K562 (cell line): Measurements from ENCODE around the gene MATCAP1. TPM values are rescaled to one million over a fixed set of nuclear protein-coding genes. Genes with fewer than 3 reads are reported as not detected.

Experiments
- ATAC-seq: fragments of 200-7000 bp; cut with Tn5 transposase; 3 replicates; pipeline ENCODE4 v1.9.1; 2020; ENCODE audit warnings: moderate library complexity
- BruUV-seq: library from RNA; stranded (reverse); fragments of 400-500 nt; replicated peaks from 2 replicates; lab custom pipeline; 2021; lab: Mats Ljungman, UMichigan
- CTCF ChIA-PET: fragments of 300-600 bp; formaldehyde crosslinking; extraction: SDS; loops from one replicate; lab custom pipeline; 2021; ENCODE audit warnings: low intra/inter-chr PET ratio; lab: Yijun Ruan, JAX
- POLR2A ChIA-PET: fragments of 300-600, 350-650 bp; sonication (Branson Sonifier 250); formaldehyde crosslinking; extraction: SDS; loops from one replicate; lab custom pipeline; 2021; ENCODE audit warnings: antibody characterized with exemption, inconsistent platforms; lab: Yijun Ruan, JAX
- DNase-seq, 4 experiments: peaks; one replicate each; pipeline versions ENCODE4 v3.0.0 to v3.0.0-alpha.2; 2011 to 2018; ENCODE audit warnings: low spot score in 3 of 4, mixed read lengths in 3 of 4; ENCODE audit errors: extremely low read depth in 1 of 4
- FAIRE-seq: peaks from 2 replicates; lab custom pipeline; 2011; peaks lifted over from hg19 to GRCh38; lab: Jason Lieb, UNC
- H2AFZ ChIP-seq: 2 replicates; pipeline ENCODE4 v1.6.0; 2011; ENCODE audit warnings: low read depth, low read length, control low read depth, inconsistent platforms
- H3K27ac ChIP-seq: fragments of 200-600 bp; 3 replicates; pipeline ENCODE4 v1.8.0; 2011; ENCODE audit warnings: low read depth, mild to moderate bottlenecking, control low read depth, inconsistent platforms, low read length, moderate library complexity, mixed read lengths; ENCODE audit errors: extremely low read depth
- H3K27me3 ChIP-seq, 2 experiments: fragments of 300-600 bp in 1 of 2; 2 replicates in 1 of 2; 3 replicates in 1 of 2; pipeline versions ENCODE4 v1.6.0 to v1.8.0; 2011; ENCODE audit warnings: inconsistent platforms in 2 of 2, low read length in 2 of 2, mild to moderate bottlenecking in 1 of 2, mixed read lengths in 1 of 2, moderate library complexity in 1 of 2; ENCODE audit not compliant: control insufficient read depth in 2 of 2, insufficient read depth in 2 of 2
- H3K36me3 ChIP-seq: fragments of 300-600 bp; 3 replicates; pipeline ENCODE4 v1.8.0; 2011; ENCODE audit warnings: mild to moderate bottlenecking, low read length, inconsistent platforms; ENCODE audit not compliant: control insufficient read depth, insufficient read depth
- H3K4me1 ChIP-seq, 2 experiments: fragments of 200-600 bp in 1 of 2; replicated peaks in 1 of 2; 2 replicates in 1 of 2; 3 replicates in 1 of 2; pipeline versions ENCODE4 v1.5.1 to v1.8.0; 2011; ENCODE audit warnings: inconsistent platforms in 2 of 2, low read length in 2 of 2, mild to moderate bottlenecking in 1 of 2, mixed read lengths in 1 of 2, moderate library complexity in 1 of 2; ENCODE audit not compliant: control insufficient read depth in 2 of 2, insufficient read depth in 2 of 2
- H3K4me2 ChIP-seq: 2 replicates; pipeline ENCODE4 v1.6.1; 2011; ENCODE audit warnings: low read length, control low read depth, inconsistent platforms, mixed read lengths; ENCODE audit not compliant: insufficient read depth
- H3K4me3 ChIP-seq: fragments of 200-600 bp; sonication (generic), shearing (Covaris generic); 2 replicates; pipeline ENCODE4 v1.5.1; 2016; ENCODE audit warnings: control low read depth, inconsistent platforms
- H3K79me2 ChIP-seq: fragments of 200-600 bp; 3 replicates; pipeline ENCODE4 v1.8.0; 2011; ENCODE audit warnings: low read length, inconsistent platforms; ENCODE audit not compliant: control insufficient read depth, insufficient read depth
- H3K9ac ChIP-seq, 2 experiments: 2 replicates each; pipeline versions ENCODE4 v1.6.0 to v1.6.1; 2011; ENCODE audit warnings: low read depth in 2 of 2, low read length in 2 of 2, control low read depth in 1 of 2, inconsistent platforms in 1 of 2, mild to moderate bottlenecking in 1 of 2, mixed read lengths in 1 of 2; ENCODE audit not compliant: insufficient read depth in 1 of 2
- H3K9me1 ChIP-seq: one replicate; pipeline ENCODE4 v1.6.0; 2011; ENCODE audit warnings: inconsistent platforms, mild to moderate bottlenecking, low read length, moderate library complexity; ENCODE audit not compliant: control insufficient read depth, insufficient read depth
- H3K9me3 ChIP-seq: replicated peaks from 2 replicates; pipeline ENCODE4 v1.5.1; 2011; ENCODE audit warnings: low read depth, low read length, inconsistent platforms; ENCODE audit not compliant: control insufficient read depth, insufficient read depth
- H4K20me1 ChIP-seq: replicated peaks from 2 replicates; pipeline ENCODE4 v1.6.1; 2011; ENCODE audit warnings: low read length, inconsistent platforms, mixed read lengths; ENCODE audit not compliant: control insufficient read depth, insufficient read depth
- BRD4 ChIP-seq: fragments of 200-600 bp; sonication (generic); IDR thresholded peaks from 2 replicates; pipeline ENCODE4 v1.6.1; 2017; ENCODE audit warnings: inconsistent platforms
- POLR2G ChIP-seq: fragments of 200-400 bp; formaldehyde crosslinking; IDR thresholded peaks from 2 replicates; pipeline ENCODE4 v1.6.1; 2017; ENCODE audit warnings: low read depth, mild to moderate bottlenecking, antibody characterized with exemption, low read length, moderate library complexity
- RBFOX2 ChIP-seq: fragments of 200-400 bp; formaldehyde crosslinking; IDR thresholded peaks from 2 replicates; pipeline ENCODE4 v1.6.1; 2017; ENCODE audit warnings: low read depth, mild to moderate bottlenecking, low read length, moderate library complexity
- SMARCE1 ChIP-seq: fragments of 450-650 bp; IDR thresholded peaks from 2 replicates; pipeline ENCODE4 v1.7.1; 2016; ENCODE audit warnings: mild to moderate bottlenecking
- WGBS: fragments of 100-300 bp; shearing (Covaris generic); methylation state at CpG from one replicate; pipeline ENCODE4 v1.1.6; 2016; ENCODE audit warnings: low coverage, mixed read lengths; ENCODE audit not compliant: insufficient coverage; ENCODE audit errors: missing lambda C conversion rate; 5-methylcytosine and 5-hydroxymethylcytosine counted together
- in situ Hi-C: fragments of 300-500 bp; cut with MboI; formaldehyde crosslinking; loops from 4 replicates; pipeline ENCODE4 v1.15.0; 2018; ENCODE audit warnings: inconsistent platforms, mixed read lengths
- intact Hi-C: fragments of 100-400 bp; cut with micrococcal nuclease; formaldehyde crosslinking; loops from 2 replicates; pipeline ENCODE4 v1.14.2; 2022
- polyA plus RNA-seq, 8 experiments: library from polyadenylated mRNA; depleted of rRNA in 4 of 8; stranded (reverse) in 5 of 8; unstranded in 3 of 8; fragments of >200 nt; fragmentation: Nextera tagmentation in 2 of 8; fragmentation: Illumina TruSeq in 1 of 8; extraction: Ambion mirVana in 2 of 8; extraction: Trizol in 1 of 8; gene quantifications; 2 replicates each; pipeline versions ENCODE4 v1.2.1 to v1.2.3, GENCODE V29; 2011 to 2014; ENCODE audit warnings: inconsistent platforms in 1 of 8, missing spikeins in 1 of 8
- total RNA-seq, 7 experiments: library from RNA; depleted of rRNA in 6 of 7; stranded (reverse); fragments of >200 nt in 6 of 7; fragmentation: Illumina TruSeq in 2 of 7; extraction: Trizol in 2 of 7; gene quantifications; 2 replicates each; pipeline versions ENCODE4 v1.2.1 to v1.2.3, GENCODE V29; 2011 to 2021; ENCODE audit warnings: low replicate concordance in 1 of 7
- TF ChIP-seq, protein P1 (sequence below), 2 experiments: fragments of 200-800 bp in 1 of 2; sonication (Bioruptor generic) in 1 of 2; sonication (generic) in 1 of 2; formaldehyde crosslinking in 1 of 2; IDR thresholded peaks in 1 of 2; conservative IDR thresholded peaks in 1 of 2; 2 replicates each; pipeline versions ENCODE4 v1.5.0 to v1.6.1; 2016 to 2020; ENCODE audit warnings: missing compliant biosample characterization in 1 of 2, missing genetic modification characterization in 1 of 2, missing genetic modification reagents in 1 of 2
- TF ChIP-seq, protein P2 (sequence below): sonication (generic); formaldehyde crosslinking; IDR thresholded peaks from 2 replicates; pipeline ENCODE4 v1.8.0; 2022; ENCODE audit warnings: missing genetic modification reagents, mild to moderate bottlenecking, moderate library complexity, borderline replicate concordance

Gene MATCAP1
- total and polyA plus RNA-seq, 9 of the 15 experiments (the other 6 are each of a cell fraction or from before 2014, with no cell fraction given) = 3.4 to 20.5 (median 10.3) TPM

DNA sequence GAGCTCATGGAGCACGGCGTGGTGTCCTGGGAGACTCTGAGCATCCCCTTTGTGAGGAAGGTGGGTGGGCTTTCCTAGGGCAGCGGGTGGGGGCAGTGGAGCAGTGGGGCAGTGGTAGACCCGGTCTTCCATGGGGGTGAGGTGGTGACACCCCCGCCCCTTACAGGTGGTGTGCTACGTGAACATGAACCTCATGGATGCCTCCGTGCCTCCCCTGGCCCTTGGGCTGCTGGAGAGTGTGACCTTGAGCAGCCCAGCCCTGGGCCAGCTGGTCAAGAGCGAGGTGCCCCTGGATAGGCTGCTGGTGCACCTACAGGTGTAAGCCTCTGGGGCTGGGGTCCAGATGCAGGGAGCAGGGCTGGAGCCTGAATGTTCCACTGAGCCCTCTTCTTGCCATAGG, 16.7 kb upstream of the MATCAP1 start:
- no peaks in the 10 kb centered on the region for H3K9me3 ChIP-seq
- ATAC-seq (no peak), FAIRE-seq (no peak)
- H4K20me1 ChIP-seq = no peaks in the 10 kb centered on the region
- H3K79me2 ChIP-seq = 0 out of 3 replicates have a peak, but pooled peaks cover 4% of the 10 kb centered on the region
- no TSS peak for BruUV-seq
- H3K36me3 ChIP-seq = peaks cover 85% of the 10 kb centered on the region; the same call in 2 of the 3 replicates
- 98% methylated on average over 6 of the region's 8 CpGs for WGBS
- H3K4me3 ChIP-seq = no peak overlapping the region
- no peak overlapping the region for H3K4me2 ChIP-seq
- peaks cover 0 to 42% of the 10 kb centered on the region in 2 experiments; a peak in 1 of 5 replicates for H3K4me1 ChIP-seq
- H3K9me1 ChIP-seq = no peaks in the 10 kb centered on the region
- TF ChIP-seq BRD4 = no peak
- TF ChIP-seq, protein P1, sequence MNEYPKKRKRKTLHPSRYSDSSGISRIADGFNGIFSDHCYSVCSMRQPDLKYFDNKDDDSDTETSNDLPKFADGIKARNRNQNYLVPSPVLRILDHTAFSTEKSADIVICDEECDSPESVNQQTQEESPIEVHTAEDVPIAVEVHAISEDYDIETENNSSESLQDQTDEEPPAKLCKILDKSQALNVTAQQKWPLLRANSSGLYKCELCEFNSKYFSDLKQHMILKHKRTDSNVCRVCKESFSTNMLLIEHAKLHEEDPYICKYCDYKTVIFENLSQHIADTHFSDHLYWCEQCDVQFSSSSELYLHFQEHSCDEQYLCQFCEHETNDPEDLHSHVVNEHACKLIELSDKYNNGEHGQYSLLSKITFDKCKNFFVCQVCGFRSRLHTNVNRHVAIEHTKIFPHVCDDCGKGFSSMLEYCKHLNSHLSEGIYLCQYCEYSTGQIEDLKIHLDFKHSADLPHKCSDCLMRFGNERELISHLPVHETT (CRISPR knock-in tag; conservative IDR thresholded peaks at IDR 0.05 in 1 of 2, IDR thresholded peaks at IDR 0.05 in 1 of 2) = no peak
- no peak for TF ChIP-seq SMARCE1
- TF ChIP-seq RBFOX2 = peak; percentile 32; the same call in 1 of the 2 replicates
- TF ChIP-seq, protein P2, sequence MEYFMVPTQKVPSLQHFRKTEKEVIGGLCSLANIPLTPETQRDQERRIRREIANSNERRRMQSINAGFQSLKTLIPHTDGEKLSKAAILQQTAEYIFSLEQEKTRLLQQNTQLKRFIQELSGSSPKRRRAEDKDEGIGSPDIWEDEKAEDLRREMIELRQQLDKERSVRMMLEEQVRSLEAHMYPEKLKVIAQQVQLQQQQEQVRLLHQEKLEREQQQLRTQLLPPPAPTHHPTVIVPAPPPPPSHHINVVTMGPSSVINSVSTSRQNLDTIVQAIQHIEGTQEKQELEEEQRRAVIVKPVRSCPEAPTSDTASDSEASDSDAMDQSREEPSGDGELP (CRISPR knock-in tag) = 0 out of 2 replicates have a peak, but pooled peaks have one; percentile 11
- peak; percentile 58; the same call in 1 of the 2 replicates for TF ChIP-seq POLR2G
- TF ChIP-seq, all 486 proteins: peak for 3
- Histone ChIP-seq H3K9ac (no peak overlapping the region), H3K27ac (no peak overlapping the region), H2AFZ (no peak overlapping the region), H3K27me3 (no peaks in the 10 kb centered on the region)
- POLR2A ChIA-PET = no interaction called here
- no peak for DNase-seq
- in situ Hi-C loops (no loop called here), intact Hi-C loops (no loop called here)
- CTCF ChIA-PET = no interaction called here
